HG02840 (cell line): ENCODE data around the gene HLX.

Experiments used
- ATAC-seq: cut with Tn5 transposase; IDR thresholded peaks from one replicate; pipeline ENCODE4 v1.9.1; 2021; ENCODE audit warnings: mild to moderate bottlenecking, moderate library complexity, moderate number of reproducible peaks; ENCODE audit not compliant: unreplicated experiment, low FRiP score

The HLX gene

DNA sequence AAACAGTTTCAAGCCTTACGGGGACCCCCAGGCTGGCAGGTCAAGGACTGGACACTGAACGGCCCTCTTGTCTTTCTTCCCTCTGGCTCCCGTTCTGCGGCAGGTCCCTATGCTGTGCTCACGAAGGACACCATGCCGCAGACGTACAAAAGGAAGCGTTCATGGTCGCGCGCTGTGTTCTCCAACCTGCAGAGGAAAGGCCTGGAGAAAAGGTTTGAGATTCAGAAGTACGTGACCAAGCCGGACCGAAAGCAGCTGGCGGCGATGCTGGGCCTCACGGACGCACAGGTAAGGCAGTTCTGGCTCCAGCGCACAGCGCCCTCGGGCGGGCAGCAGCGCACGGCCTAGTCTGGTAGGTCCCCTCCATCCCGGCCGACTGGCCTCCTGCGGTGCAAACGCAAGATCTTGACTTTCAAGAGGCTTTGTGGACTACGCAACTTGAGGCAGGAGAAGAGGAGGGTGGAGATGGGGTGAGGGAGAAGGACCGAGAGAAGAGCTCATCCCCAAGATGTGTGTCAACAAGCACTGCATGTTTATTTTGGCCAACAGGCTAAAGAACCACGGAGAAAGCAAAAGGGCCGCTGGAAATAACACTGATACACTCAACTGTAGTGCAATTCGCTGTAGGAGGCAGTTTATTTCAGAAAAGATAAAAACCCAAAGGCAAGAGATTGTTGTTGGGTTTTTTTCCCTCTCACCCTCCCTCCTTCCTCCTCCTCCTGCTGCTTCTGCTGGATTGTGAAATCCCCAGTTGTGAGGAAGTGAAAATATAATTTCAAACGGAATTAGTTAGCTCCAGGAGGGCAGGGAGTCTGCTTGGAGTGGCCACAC, 3.0 kb downstream of the HLX start:
- ATAC-seq = no peak

DNA sequence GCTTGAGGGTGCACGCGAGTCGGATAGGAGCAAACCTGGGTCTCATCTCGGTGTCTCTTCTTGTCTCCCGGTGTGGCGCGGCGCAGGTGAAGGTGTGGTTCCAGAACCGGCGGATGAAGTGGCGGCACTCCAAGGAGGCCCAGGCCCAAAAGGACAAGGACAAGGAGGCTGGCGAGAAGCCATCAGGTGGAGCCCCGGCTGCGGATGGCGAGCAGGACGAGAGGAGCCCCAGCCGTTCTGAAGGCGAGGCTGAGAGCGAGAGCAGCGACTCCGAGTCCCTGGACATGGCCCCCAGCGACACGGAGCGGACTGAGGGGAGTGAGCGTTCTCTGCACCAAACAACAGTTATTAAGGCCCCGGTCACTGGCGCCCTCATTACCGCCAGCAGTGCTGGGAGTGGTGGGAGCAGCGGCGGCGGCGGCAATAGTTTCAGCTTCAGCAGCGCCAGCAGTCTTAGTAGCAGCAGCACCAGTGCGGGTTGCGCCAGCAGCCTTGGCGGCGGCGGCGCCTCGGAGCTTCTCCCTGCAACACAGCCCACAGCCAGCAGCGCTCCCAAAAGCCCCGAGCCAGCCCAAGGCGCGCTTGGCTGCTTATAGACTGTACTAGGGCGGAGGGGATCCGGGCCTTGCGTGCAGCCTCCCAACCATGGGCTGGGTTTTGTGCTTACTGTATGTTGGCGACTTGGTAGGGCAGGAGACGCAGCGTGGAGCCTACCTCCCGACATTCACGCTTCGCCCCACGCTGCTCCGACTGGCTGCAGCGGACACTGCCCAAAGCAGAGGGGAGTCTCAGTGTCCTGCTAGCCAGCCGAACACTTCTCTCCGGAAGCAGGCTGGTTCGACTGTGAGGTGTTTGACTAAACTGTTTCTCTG, 5.1 kb downstream of the HLX start:
- ATAC-seq = no peak

DNA sequence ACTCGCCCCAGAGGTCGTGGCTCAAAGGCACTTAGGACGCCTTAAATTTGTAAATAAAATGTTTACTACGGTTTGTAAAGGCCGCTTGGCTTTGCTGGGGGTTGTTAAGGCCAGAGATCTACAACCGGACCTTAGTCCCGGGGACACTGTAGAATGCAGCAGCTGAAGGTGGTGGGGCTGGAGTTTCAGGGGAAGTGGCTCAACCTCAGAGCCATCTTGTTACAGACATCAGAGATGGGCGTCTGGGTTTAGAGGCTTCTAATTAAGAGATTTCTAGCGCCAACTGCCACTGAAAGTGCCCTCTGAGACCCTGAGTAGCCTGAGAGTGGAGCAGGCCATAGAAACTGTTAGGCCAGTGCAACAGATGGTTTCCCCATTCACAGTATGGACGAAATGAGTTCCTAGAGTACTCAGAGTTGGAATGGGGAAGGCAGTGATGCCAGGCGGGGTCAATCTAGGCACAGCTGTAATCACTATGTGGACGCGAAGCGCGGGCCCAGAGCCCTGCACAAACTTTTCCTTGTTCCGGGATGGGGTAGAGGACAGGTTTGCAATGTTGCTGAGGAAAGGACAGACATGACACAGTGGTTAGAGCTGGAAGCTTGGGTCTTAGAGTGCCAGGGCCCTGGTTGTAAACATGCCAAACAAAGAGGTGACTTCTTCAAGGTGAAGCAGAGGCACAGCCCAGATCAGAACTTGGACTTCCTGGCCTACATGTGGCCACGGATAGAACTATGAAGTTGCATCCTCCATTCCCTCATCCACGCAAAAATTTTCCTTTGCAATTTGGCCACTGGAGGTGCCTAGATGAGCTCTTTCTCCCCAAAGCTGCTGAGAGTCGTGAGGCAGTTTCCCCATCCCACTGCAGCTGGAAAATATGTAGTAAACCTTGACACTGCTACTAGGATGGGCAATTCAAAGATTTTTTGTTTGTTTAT, 6.0 kb downstream of the HLX start:
- ATAC-seq = no peak

DNA sequence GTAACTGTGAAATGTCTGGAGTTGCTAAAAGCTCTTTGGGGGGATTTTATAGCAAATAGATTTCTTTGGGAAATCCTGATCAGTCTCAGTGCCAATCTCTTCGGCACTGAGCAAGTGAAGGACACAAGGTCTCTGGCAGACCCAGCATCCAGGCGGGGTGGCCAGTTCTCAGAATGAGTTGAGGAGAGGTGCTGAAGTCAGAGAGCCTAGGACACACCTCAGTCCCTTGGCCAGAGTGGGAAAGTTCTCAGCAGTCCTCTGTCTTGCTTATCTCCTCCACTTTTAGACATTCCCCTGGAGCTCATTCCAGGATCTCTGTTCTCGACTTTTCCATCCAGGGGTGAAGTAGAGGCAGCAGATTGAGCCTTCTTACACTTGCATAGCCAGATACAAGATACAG, 6.7 kb downstream of the HLX start:
- ATAC-seq = no peak

DNA sequence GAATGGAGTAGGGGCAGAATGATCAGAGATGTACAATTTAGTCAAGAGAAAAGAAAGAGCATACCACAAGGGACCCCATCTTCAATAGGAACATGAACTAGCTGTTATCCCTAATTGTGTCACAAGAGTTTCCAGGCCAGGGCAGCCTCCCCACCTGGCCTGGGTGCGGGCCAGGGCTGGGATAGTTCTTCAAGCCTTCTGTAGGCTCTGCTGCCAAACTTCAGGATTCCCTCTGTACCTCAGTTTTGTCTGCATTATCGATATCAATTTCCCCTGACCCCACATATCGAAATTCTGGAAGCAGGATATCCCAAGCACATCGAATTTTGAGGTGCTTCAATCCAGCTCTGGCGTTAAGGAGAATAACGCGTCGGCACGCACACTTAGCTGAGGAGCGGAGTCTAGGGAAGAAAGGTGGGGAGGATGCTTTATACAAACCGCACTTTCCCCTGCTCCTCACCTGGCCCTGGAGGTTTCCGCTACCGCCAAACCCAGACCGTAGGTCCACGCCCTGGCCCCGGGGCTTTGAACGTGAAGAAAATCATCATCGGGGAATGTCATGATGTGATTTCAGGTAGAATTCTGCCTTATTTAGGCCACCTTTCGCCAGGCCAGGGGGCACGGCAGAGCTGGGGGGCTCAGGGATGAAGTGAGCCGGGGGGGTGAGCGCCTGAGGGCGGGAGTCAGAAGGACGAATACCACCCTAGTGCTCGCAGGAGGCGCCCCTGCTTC, 7.4 kb downstream of the HLX start:
- ATAC-seq = no peak

DNA sequence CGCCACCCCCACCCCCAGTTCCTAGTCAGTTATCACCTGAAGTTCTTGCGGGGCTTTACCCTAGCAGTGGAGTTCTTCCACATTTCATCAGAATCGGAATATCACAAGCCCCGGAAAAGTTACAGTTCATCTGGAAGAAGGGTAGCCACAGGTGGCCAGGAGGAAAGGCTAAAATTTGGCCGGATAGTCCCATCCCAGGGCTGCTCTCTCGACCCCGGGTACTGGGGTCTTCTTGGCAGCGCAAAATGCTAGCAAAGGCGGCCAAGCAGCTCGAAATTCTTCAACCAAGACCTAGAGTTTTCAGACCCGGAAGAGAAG, 7.9 kb downstream of the HLX start:
- no peak for ATAC-seq

DNA sequence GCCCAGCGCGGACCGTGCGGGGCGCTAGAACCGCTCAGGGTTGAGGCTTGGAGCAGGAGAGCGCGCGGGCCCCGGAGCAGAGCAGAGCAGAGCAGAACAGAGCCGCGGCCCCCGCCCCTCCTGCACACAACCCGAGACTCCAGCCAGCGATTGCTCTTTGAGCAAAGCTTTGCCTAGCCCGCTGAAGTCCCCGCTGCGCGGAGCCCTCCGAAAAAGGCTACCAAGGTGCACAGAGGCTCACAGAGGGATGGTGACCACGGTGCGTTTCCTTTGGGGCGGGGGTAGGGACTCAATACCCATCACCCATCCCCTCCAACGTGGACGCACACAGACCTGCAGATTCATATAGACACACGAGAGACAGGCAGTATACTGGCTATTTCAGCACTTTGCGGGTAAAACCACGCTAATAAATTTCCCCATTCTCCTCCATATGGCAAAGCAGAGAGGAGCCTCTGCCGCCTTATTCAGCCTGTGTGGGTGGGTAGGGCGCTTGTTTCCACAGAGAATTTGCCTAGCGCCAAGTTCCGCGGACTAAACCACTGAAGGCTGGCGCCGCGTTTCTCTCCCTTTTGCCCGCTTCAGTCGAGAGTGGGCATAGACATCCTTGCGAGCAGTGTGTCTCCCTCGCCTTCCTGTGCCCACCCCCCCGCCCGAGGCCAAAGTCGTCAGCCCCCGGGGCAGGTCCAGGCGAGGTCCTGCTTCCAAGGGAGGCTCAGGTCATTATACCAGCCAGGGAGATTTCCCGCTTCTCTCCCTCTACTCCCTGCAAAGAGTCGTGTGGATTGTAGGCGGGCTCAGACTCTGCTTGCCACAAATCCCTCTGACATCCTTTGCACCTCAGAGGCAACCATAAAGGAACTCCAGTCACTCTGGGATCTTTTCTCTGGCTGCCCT, 8.5 kb downstream of the HLX start:
- no peak for ATAC-seq

DNA sequence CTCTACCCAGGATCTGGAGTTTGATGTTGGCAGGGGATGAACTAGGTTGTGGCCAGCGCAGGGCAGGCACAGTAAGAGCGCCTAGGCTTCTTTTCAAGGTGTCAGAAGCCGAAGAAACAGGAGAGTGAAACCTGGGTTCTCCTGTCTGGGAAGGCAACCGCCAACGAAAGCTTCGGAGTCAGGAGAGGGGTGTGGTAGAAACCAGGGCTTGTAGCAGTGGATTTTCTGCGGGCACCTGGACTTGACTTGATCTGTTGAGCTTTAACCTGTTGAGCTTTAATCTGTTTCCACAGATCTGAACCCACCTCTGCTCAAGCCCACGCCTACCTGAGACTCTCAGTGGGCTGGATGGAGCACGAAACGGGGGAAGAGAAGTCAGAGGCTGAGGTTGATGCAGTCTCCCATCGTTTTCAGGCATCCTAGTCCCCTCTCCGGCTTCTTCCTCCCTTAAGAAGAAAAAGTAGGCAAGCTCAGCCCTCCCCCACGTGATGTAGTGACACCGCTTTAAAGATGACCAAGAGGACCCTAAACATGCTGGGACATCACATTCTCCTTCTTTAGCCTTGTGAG, 9.3 kb downstream of the HLX start:
- ATAC-seq = no peak

DNA sequence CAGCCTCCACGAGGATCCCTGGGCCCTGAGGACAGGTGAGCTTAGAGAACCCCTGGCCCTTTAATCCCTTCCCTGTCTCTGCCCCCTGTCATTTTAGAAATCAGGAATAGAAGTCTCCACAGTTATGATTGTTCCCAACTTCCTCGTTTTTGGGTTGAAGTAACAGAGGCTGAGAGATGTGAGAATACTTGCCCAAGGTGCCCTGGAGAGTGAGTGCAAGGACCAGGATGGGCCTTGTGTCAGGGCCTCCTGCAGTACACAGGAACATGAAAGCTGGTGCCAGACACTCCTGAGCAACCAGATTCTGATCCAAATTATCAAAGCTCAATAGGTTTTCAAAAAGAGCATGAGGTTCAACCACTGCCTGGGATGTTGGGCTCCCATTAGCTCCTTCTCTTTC, 10.1 kb downstream of the HLX start:
- no peak for ATAC-seq

DNA sequence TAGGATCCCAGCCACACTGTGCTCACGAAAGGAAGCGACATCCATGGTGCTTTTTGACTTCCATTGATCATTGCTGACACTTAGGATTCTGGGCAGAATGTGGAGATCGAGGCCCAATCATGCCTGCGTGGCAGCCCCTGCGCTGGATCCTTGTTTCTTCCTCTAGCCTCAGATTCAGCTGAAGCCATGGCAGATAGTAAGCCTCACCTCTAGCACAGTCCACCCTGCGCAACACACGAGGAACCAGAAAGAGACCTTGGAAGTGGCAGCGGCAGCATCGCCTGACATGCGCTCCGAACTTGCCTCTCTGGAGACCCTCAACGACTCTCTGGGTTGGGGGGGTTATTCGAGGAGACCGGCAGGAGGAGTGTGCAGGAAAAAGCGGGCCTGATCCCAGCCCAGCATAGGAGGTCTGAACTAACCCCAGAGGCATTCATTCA, 10.6 kb downstream of the HLX start:
- ATAC-seq = no peak

DNA sequence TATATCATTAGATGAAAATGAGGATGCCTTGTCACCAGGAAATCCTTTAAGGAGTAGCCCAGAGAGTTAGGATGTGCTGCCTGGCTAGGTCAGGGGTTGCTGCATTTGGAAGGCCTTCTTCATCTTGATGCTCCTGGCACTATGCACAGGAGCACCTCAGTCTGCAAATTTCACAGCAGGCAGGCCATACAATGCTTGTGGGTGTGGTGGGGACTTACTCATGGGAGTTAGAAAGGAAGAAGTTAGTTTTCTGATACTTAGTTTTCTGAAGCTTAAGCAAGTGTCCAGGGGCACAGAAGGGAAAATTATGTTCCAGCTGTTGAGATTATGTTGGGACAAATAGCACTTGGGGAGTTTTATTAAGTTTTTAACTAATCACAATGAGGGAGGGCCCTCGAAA, 11.4 kb downstream of the HLX start:
- ATAC-seq = no peak

DNA sequence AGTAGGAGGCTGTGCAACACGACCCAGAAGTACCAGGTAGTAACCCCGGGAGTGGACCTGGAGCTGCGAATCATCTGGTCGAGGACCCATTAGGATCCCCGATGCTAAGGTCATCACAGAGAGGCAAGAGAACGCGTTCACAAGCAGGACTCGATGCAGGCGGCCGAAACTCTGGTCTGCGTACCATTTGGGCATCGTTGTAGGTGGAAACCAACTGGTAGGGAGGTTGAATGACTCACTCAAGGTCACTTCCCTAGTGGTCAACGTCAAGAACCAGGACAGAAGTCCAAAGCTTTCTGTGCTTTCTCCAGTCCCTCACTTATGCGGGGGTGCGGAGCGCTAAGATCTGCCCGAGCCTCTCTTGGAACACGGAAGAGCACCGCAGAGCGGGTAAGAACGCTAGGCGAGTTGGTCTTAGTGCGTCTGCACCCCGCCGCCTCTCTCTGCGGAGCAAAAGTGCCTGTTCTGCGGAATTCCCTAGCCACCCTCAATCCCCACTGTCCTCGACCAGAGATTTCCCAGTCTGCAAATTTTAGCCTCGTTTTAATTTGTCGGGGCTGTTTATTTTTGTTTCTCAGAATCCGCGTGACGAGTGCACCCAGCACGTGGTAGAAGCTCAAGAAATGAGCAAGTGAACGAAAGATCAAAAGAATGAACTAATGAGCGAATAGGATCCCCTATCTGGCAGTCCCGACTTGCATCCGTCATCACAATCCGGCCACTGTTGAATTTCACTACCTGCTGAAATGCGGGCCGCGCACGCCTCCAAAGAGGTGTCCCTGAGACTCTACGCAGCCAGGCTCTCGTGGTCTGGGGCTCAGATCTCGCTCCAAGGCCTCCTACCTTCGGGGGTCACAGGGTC, 12.2 kb downstream of the HLX start:
- ATAC-seq = no peak

DNA sequence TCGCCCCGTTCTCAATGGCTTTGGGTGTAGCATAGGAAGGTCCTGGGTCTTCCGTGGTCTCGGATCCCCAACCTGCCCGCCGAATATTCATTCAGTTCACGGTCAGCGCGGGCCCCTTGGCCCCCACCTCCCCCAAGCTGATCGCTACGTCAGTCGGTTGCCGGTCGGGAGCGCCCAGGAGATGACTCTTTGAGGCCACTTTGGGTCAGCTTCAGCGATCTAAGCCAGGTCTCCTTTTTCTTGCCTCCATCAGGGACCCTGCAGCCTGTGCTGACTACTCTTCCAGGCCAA, 12.8 kb downstream of the HLX start:
- no peak for ATAC-seq

DNA sequence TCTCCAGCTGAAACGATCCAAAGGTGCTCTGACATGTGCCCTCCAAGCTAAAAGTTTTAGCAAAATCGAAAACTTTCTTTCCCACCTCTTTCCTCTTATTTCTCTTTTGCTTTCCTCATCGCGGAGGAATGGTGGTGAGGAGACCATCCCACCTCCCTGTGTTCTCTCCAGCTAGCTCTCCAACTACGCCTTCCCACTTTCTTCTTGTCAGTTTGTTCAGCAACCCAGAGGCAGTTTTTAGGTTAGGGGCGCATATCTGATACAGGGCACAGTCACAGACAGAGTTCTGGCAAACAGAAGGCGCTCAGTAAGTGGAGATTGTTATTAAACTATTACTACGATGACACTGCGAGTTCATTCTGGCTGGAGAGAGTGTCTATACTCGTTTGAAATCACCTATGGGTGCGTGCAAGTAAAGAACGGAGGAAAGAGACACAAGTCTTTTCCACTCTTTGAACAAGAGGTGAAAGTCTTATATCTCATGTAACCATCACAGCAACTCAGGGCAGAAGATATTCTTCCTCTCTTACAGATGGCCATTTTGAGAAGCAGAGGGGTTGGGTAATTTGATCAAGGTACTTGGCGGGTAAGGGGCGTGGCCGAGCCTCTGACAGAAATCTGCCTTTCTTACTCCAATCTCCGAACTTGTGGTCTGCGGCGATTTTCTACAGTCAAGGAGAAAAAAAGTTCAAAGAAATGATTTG, 13.9 kb downstream of the HLX start:
- no peak for ATAC-seq

DNA sequence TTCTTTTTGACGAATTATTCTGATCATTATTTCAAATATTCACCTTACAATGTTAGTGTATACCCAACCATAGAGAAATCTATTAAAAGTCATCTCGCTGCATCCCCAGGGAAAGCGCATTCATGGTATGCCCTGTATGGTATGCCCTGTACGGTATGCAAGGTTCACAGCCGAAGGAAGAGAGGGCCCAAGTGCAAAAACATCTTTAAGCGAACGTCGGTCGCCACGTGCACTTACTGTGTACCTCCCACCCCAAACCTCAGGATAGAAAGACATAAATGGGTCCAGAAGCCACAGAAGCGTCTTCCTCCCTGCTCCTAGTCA, 14.4 kb downstream of the HLX start:
- ATAC-seq = no peak

DNA sequence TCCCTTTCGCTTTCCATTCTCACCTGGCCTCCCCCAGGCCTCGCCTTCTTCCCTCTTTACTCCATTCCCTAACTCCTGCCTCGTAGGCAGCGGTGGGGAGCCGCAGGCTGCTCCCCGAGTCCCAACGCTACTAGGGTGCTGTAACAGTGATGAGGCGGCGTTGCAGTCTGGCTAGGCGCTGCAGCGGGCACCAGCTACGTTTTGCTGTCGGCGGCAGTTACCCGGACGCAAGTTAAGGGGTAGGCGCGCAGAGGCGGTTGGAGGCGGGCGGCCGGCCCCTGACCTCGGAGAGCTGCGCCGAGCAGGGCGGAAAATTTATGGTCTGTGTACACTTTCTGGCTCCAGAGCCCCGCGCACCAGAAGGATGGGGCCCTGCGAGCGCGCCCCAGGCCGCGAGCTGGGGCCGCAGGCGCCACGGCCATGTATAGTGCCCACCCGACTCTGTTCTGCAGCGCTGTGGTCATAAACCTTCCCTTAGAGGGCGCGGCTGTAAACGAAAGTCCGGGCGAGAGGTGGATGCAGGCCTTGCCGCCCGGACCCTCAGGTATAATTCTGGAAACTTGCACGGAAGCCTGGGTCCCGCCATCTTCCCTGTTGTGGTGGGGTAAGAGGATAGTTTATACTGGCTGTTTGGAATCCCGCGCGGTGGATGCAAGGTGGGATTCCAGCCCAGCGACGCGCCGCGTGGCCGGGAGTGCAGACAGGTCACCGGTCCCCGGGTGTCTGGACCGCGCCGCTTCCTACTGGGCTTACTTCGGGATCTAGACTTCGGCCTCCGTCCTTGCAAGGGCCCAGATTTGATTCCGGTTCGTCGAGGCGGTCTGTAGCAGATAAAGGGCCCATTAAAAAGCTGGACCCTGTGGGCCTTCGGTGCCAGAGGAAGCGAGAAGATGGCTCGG, 15.0 kb downstream of the HLX start:
- no peak for ATAC-seq

DNA sequence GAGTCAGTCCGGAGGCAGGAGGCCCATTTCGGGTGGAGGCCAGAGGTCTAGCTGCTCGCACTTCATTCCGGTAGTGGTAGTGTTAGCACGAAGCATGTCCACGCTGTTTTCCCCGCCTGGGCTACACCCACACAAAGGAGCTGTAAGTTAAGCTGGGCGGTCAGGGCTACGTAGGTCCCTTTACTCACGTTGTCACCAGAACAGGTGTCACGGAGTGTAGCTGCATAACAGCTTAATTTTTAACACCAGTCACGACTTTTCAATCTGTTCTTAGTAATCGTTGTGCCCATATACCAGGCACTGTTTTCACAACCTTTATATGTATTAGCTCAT, 15.6 kb downstream of the HLX start:
- no peak for ATAC-seq
